ENCODE data around the gene KLHL30.
A peak's percentile ranks its signal among the peaks of the same experiment; 100 is the strongest.

KLHL30 gene

DNA sequence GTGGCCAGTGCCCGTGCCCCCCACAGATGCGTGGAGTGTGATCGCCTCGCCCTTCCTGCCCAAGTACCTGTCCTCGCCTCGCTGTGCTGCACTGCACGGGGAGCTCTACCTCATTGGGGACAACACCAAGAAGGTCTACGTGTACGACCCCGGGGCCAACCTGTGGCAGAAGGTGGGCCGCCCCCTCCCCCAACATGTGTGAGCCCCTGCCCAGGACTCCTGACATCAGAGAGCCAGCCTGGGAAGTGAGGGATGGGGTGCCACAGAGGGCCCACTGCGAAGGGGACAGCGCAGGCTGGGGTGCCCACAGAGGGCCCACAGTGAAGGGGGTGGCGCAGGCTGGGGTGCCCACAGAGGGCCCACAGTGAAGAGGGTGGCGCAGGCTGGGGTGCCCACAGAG is 10.5 kb downstream of the KLHL30 start:
- DNase-seq: no peak

DNA sequence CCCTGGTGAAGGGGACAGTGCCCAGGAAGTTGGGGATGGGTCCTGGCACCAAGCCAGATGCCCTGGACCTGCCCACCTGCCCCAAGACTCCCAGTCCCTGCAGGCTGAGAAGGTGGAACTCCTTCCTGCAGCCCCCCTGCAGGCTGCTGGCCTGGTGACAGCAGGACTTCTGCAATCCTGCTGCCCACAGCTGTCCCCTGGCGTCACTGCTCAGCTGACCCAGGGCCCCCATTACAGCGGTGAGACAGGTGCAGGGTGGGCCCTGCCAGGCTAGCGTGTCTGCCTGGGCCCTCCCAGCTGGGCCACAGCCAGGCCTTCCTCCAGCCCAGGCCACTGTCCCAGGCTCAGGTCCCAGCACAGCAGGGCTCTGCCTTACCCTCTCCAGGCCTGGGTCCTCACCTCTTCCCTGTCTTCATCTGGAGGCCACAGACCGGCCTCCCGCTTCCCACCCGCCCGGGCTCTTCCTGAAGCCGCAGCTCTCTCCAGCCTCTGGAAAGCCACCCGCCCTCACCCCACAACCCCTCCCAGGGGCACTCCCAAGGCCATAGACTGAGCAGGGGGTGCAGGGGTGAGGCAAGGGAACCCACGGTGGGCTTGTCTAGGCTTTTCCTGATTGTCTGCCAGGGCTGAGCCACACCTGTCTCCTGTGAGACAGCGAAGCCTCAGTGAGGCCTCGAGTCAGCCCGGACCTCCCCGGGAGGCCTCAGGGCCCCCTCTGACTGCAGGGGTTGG is 11.5 kb downstream of the KLHL30 start:
- DNase-seq: no peak

DNA sequence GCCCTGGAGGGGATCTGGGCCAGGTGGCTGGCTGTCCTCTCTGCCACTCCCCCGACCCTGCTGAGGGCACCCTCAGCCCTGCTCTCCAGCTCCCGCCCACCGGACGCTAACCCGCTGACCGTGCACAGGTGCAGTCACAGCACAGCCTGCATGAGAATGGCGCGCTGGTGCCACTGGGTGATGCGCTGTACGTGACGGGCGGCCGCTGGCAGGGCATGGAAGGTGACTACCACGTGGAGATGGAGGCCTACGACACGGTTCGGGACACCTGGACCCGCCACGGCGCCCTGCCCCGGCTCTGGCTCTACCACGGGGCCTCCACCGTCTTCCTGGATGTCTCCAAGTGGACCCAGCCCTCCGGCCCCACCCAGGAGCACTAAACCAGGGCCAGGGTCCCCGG is 12.2 kb downstream of the KLHL30 start:
- DNase-seq: no peak

DNA sequence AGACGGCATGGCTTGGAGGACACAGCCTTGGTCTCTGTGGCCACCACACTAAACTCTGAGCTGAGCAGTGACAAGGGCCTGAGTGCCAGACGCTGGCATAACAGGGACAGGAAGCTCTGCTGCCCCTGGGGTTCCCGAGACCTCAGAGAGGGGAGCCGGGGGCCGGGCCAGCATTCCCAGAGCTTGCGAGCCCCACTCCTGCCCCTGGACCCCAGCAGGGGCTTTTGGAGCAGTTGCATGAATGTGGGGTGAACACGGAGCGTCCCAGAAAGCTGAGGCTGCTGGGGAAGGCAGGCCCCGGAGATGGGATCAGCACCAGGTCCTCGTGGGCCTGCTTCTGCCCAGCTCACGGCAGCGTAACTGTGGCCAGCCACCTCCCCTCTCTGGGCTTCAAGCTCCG is 12.7 kb downstream of the KLHL30 start:
- DNase-seq: no peak

DNA sequence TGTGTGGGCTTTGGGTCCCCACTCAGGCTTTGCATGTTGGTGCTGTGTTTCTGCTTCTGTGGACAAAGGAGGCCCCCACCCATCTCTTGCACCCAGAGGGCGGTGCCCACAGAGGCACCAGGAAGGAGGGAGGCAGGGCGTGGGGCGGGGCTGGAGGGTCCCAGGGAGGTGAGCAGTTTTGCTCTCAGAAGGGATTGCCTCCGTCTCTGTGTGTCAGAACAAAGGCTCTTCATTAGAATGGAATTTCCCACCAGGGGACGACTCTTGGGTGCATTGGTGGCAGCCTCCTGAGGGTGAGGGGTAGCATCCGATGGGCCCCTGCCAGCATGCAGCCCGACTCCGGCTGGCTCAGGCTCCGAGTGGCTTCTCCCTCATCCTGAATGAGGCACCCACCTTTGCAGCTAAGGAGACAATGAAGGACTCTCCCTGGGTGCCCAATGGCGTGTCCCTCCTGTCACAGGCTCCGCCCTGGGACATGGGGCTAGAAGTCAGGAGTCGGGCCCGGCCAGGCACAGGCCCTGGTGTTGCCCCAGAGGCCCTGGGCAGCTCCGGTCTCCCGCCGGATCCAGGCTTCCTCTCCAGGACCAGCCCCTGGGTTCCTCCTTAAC is 13.3 kb downstream of the KLHL30 start:
- no peak for DNase-seq

DNA sequence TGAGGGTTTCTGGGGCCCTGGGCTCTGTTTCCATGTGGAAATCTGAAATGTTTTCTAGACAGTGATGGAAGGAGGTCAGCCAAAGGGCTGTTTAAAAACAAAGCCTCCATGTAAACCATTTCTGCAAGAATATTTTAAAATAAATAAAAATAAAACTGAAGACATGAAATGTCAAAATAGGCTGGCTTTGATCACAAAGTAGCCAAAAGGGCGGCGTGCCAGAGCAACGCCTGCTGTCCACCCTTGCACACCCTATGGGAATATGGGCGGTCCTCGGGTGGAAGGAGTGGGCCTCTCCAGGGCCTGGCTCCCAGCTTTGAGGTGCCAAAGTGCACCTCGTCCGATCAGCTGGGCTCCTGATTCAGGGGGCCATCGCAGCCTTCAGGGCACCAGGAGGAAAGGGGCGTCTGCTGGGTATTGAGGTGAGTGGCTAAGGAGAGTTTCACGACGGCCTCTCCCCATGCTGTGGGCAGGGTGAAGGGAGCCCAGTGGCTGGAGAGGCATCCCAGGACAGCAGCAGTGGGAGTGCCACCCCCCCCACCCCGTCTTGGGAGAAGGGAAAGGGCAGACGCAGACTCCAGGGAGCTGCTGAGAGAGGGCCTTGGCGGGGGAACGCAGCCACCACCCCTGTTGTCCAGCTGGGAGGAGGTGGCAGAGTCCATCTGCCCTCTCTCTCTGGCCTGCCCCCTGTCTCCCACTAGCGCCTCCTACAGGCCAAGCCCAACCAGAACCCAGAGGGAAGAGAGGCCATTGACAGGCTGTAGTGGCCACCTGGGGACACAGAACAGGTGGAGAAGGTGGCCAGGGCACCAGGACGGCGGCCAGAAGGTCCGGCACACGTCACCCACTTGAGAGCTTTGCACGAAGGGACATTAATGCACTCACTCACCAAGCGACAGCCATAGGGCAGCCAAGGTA is 14.6 kb downstream of the KLHL30 start:
- DNase-seq: no peak

DNA sequence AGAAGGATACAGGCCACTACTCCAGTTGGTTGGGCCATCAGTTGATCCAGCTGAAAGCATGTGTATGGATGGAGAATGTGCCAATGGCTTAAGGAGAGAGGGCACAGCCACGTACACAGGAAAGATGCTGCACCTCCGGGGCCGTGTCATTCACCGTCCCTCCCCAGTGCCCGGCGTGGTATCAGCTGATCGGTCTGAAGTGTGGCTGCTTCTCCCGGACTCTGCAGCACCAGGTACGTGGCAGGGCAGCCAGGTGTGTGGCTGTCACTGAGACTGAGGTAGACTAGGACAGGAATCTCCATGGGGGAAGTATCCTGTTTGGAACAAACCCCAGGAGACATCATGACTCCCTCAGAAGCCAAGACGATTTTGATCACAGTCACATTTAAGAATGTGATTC is 16.1 kb downstream of the KLHL30 start:
- DNase-seq: no peak

DNA sequence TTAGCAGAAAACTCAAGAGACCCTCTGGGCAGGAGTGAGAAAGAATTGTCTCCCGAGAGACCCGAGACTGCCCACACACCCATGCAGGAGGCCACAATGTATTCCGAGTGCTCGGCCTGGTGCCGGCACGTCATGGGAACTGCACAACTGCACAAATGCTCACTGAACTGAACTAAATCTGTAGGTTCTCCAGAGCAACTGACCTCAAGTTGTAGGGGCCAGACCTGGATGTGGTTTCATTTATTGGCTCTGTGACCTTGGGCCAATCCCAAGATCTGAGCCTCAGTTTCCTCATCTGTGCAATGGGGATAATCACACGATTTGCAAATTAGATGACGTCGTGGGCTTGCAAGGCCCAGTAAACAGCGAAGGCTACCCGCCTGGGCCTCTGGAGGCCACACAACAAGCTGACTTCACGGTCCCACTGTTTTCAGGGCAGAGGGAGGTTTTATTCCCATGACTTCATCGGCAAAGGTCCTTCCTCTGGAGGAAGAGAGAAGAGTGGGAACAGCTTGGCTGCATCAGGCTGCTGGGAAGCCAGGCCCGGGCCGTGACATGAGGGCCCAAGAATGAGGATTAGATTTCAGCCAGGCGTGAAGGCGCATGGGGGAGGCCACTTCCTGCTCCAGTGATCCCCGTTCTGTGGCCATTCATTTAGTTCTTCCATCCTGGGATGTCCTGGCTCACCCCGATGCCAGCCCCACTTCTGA is 16.7 kb downstream of the KLHL30 start:
- DNase-seq: no peak

DNA sequence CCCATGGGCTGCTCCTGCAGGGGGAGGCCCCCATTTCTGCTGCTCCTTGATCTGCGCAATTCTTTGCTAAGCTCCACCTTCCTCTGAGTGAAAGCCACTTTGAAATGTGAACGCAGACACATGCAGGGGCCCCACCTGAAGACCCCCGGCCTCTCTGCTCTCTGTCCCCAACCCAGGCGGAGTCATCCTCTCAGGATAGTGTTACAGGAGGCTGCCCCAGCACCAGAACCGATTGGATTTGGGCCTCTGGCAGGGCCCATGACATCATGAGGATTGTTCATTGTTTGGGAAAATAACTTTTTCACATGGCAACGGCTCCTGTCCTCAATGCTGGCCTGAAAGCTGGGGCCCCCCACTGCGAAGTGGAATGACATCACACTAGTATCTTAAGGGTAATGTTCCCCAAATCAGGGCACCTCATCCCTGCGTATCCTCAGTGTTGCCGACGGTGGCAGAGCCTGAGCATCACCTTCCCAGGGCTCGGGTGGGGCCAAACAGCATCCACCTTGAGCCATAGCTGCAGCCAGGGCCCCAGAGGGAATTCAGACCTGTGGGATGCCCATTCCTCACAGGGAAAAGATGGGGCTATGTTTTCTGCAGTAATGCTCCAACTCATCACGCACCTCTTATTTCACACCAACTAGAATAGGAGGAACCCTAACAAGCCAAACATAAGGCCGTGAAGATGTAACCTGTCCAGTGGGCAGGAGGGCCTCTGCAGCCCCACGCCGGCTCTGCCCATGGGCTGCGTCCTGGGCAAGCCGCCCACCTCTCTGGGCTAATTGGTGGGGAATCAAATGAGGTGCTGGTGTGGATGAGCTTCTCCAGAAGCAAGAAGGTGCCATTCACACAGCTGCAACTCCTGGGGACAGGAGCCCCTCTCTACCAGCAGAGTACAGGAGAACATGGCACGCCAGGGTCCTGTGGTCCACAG is 17.6 kb downstream of the KLHL30 start:
- no peak for DNase-seq

DNA sequence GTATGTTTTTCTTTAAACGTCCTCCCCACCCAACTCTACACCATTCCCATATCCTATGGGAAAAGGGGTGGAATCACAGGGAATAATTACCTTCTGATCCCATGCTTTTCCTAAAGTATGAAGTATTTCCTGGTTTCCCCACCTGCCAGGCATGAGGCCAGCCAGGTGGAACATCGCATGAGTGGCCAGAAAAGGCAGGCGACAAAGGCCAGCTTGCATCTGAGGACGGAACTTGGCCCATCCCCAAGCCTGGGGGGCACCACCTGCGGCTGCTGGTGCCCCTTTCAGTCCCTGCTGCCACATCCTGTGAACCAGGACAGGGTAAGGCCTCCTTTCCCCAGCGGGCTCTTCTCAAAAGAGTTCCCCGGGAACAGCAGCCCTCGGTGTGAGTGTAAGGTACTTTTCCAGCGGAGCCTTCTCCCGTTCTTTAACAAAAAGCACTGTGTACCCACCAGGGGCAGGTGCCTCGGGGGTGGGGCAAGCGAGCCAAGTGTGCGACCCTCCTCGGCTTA is 19.1 kb downstream of the KLHL30 start:
- DNase-seq: no peak

DNA sequence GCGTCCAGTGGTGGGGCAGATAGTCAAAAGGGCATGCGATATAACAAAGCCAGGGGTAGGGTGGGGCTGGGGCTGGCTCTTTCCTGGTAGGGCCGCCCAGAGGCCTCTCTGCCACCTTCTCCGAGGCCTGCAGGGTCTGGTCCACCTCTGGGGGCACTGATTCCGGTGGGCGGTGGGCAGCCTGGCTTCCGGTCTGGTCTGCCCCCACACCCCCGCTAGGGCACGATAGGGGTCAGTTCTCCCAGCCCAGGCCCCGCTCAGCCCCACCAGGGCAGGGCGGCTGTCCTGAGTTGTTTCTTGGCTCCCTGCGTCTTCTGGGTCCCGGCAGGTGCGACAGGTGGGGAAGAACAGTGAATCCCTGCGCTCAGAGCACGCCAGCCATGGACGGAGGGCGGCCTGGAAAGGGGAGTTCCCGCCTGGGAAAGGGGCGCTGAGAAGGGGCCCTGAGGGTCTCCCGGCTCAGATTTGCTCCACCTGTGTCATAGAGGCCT is 19.6 kb downstream of the KLHL30 start:
- no peak for DNase-seq

DNA sequence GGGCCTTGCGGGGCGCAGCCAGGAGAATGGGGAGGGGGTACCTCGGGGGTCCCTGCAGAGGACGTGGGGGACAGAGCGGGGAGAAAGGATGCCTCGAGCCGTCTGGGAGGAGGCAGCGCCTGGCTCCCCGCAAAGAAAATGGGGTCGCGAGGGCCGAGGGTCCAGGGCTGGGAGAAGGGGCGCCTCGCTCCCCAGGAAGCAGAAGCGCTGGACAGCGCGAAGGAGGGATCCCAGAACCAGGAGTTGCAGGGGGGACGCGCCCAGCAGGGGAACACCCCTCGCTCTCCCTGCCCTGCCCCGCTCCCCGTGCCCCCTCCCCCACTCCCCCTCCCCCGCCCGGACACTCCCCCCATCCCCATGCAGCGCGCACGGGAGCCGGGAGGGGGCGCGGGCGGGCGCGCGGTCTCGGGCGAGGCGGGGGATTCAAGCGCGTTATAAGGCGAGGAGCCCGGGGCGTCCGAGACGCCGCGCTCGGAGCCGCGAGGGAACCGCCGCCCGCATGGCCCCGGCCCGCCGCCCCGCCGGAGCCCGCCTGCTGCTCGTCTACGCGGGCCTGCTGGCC is 20.1 kb downstream of the KLHL30 start, which contains the start of gene ERFE:
Gene ERFE (plus strand): TSS at position 462 of the 562 bp plus-strand sequence. CDS start 38 bp downstream, at position 500.
- peak; percentile 64 to 83 (median 67) for DNase-seq

DNA sequence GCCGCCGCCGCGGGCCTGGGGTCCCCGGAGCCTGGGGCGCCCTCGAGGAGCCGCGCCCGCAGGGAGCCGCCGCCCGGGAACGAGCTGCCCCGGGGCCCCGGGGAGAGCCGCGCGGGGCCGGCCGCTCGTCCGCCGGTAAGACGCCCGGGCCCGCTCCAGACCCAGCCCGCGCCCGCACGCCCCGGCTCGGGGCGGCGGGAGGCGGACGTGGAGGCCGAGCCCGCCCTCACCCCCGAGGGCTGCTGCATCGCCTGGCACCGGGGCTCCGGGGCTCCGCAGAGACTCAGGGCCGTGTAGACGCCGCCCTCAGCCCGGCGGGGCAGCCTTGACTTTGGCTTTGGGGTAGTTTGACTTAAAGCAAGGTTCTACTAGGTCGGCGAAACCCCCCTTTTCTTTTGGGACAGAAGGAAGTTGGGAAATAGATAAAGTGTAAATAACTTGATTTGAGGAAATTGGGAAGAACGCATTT is 20.6 kb downstream of the KLHL30 start:
- DNase-seq: peak; percentile 34 to 60 (median 36)

DNA sequence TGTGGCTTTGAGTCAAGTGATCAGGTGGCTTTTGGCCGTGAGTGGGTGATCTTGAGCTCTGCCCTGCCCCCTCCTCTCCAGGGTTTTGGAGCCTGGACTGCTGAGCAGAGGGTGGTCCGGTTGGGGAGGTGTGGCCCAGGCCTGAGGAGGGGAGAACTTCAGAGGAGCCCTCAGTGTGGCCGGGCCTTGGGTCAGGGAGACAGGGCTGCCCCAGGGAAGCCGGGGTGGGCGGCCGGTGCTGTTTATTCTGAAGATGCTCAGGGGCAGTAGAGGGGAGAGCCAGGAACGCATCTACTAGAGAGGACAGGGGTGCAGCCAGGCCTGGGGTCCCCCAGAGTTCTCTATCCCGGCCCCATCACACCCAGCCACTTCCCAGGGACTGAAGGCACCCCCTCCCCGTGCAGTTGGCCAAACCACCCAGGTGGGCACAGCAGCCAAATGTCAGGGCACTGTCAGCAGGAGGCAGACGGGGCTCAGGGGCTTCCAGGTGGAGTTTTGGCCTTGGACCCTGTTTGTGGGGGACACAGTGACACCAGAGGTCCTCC is 21.3 kb downstream of the KLHL30 start:
- DNase-seq: no peak

DNA sequence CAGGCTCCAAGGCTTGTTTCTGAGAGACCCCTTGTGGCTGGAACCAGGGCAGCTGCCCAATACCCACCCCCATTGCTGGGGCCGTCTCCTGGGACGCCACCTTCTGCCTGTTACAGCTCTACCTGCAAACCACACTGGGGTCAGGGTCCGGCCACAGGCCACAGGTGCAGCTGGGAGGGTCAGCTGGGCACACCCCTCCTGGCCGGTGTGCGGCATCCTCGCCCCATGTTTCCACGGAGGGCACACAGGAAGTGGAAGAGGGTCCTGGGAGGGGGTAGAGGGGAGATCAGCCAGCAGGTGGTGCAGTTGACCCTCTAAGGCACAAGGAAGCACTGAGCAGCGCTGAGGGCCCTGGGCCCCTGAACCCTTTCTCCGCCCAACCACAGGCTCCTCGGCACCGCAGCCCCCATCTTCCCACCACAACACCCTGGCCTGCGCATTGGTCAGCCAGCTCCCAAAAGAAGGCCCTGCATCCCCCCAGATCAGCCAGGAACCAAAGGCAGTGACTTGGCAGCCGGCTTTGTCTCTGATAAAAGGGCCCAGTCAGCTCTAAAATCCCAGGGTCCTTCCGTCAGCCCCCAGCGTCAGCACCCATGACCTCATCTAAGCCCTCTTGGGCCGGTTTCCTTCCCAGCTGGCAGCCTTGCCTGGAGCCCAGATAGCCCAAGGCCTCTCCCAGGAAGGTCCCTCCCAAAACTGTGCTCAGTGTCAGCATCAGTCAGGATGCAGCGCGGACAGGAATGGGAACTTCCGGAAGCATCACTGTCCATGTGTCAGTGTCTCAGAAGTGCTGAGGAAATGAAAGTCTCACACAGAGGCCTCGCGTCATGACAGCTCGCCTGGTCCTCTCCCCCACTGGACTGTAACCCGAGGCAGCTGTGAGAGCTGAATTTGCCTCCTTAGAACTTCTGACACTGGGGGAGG is 22.0 kb downstream of the KLHL30 start:
- peak; percentile 79 to 91 (median 82) for DNase-seq

DNA sequence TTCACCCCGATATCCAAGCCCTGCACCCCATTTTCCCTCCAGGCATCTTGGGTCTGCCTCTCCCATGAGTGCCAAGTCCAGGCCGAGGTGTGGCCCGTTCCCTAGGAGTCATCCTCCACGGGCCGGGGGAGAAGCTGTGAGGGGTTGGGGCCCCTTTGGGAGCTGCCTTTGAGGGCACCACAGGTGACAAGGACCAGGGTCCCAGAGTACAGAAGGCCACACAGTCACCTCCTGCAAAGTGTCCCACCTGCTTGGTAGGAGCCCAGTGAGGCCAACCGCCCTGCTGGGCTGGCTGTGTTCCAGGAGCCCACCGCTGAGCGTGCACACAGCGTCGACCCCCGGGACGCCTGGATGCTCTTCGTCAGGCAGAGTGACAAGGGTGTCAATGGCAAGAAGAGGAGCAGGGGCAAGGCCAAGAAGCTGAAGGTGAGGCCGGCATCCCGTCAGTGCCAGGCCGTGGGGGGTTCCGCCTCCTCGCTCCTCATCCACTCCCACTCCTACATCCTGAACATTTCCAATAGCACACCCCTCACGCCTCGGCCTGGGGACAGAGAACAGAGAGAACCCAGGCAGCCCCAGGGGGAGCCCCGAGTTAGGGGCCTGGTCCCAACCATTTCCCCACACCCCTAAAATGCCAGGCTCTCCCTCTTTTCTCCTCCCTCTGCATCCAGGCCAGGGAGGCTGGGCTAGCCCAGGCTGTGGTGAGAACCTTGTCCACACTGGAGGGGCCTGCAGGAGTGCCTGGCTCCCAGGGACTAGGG is 23.0 kb downstream of the KLHL30 start:
- no peak for DNase-seq

DNA sequence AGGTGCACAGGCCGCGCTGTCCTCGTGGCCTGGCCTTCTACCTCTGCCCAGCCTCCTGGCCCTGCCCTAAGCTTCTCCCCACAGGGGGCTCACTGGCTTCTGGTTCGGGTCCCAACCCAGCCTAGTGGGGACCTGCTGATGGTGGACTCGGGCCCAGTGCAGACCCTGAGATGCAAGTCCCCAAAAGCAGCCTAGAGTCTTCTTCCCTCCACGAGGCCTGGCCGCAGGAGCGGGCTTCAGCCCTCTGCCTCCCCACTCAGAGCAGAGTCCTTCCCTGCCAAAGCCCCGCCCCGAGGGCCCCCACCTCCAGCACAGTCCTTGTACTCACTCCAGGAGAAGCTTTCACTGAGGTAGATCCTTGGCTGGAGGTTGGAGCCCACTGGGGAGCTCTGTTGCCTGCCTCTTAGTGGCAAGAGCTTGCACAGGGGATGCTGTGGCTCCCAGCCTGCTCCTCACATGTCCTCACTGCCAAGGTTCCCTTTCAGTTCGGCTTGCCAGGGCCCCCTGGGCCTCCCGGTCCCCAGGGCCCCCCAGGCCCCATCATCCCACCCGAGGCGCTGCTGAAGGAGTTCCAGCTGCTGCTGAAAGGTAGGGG is 23.9 kb downstream of the KLHL30 start:
- DNase-seq: no peak

DNA sequence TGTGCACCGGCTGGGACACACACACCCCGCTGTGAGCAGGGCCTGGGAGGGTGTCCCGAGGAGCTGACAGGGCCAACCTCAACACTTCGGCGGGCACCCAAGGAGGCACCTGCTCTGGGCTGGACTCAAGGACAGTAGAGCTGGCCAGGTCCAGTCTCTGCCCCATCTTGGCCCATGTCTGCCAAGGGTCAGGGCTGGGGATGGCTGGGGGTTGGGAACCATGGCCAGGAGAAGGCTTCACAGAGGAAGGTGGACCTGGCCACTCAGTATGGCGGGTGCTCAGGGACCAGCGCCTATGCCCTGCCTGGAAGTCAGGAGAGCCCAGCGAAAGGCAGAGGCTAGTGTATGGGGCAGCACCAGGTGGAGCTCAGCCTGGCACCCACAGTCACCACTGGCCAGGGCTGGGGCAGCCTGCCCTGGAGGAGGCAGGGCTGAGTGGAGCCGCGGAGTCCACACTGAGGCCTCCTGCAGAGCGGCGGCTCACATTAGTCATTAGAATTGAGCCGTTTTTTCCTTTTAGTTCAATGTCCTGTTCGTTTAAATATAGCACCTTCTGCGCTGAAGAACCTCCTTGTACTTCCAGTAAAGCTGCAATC is 24.5 kb downstream of the KLHL30 start:
- DNase-seq: peak in 1 of 3 donors; percentile 27
